IPS-11a (cell line): ENCODE measurements around the gene SAMMSON.

Experiments
- H3K4me3 ChIP-seq: one replicate; pipeline ENCODE4 v1.5.1; 2013; ENCODE audit warnings: low read depth, low read length, control low read depth

Gene SAMMSON

GRCh38 chr3:69999140-70000027 is at the start of gene SAMMSON:
Gene SAMMSON (plus strand): TSS chr3:69999733.
- no peak within 1 kb of the TSS for H3K4me3 ChIP-seq

GRCh38 chr3:69951616-69952015 is 47.9 kb upstream of the SAMMSON start:
- H3K4me3 ChIP-seq: no peak overlapping the region

GRCh38 chr3:69959581-69959980 is 40.0 kb upstream of the SAMMSON start:
- H3K4me3 ChIP-seq: no peak overlapping the region

- no peak overlapping the region for H3K4me3 ChIP-seq
Observed at GRCh38 chr3:69961706-69962439, 37.7 kb upstream of the SAMMSON start.

GRCh38 chr3:69963643-69964042 is 35.9 kb upstream of the SAMMSON start:
- no peak overlapping the region for H3K4me3 ChIP-seq

GRCh38 chr3:69967156-69967555 is 32.4 kb upstream of the SAMMSON start:
- no peak overlapping the region for H3K4me3 ChIP-seq

- H3K4me3 ChIP-seq: no peak overlapping the region
Observed at GRCh38 chr3:69970827-69971226, 28.7 kb upstream of the SAMMSON start.

GRCh38 chr3:69972672-69973071 is 26.9 kb upstream of the SAMMSON start:
- no peak overlapping the region for H3K4me3 ChIP-seq

GRCh38 chr3:69976021-69976420 is 23.5 kb upstream of the SAMMSON start:
- H3K4me3 ChIP-seq: no peak overlapping the region

- H3K4me3 ChIP-seq: no peak overlapping the region
Observed at GRCh38 chr3:69983546-69984265, 15.8 kb upstream of the SAMMSON start.

GRCh38 chr3:69985266-69985665 is 14.3 kb upstream of the SAMMSON start:
- no peak overlapping the region for H3K4me3 ChIP-seq

GRCh38 chr3:69986419-69986818 is 13.1 kb upstream of the SAMMSON start:
- no peak overlapping the region for H3K4me3 ChIP-seq

- no peak overlapping the region for H3K4me3 ChIP-seq
Observed at GRCh38 chr3:69987833-69988232, 11.7 kb upstream of the SAMMSON start.

- no peak overlapping the region for H3K4me3 ChIP-seq
Observed at GRCh38 chr3:69993757-69994156, 5.8 kb upstream of the SAMMSON start.

GRCh38 chr3:69994919-69995318 is 4.6 kb upstream of the SAMMSON start:
- no peak overlapping the region for H3K4me3 ChIP-seq

GRCh38 chr3:69997631-69998307 is 1.8 kb upstream of the SAMMSON start:
- H3K4me3 ChIP-seq: no peak overlapping the region

- H3K4me3 ChIP-seq: no peak overlapping the region
Observed at GRCh38 chr3:69998759-69999139, 784 bp upstream of the SAMMSON start.

GRCh38 chr3:70000028-70000410 is 486 bp downstream of the SAMMSON start:
- H3K4me3 ChIP-seq: no peak overlapping the region

- H3K4me3 ChIP-seq: no peak overlapping the region
Observed at GRCh38 chr3:70000563-70001081, 1.1 kb downstream of the SAMMSON start.

GRCh38 chr3:70003119-70003518 is 3.6 kb downstream of the SAMMSON start:
- H3K4me3 ChIP-seq: no peak overlapping the region

- no peak overlapping the region for H3K4me3 ChIP-seq
Observed at GRCh38 chr3:70006089-70006488, 6.6 kb downstream of the SAMMSON start.
